ENCODE measurements around the gene PRCC. TPM values are rescaled to one million over a fixed set of nuclear protein-coding genes. Genes with fewer than 3 reads are reported as not detected.

The PRCC gene
- total and polyA plus RNA-seq, 2 of the 8 experiments (the other 6 are each of a cell fraction or from before 2014, with no cell fraction given), result 95.2 to 115 TPM

DNA sequence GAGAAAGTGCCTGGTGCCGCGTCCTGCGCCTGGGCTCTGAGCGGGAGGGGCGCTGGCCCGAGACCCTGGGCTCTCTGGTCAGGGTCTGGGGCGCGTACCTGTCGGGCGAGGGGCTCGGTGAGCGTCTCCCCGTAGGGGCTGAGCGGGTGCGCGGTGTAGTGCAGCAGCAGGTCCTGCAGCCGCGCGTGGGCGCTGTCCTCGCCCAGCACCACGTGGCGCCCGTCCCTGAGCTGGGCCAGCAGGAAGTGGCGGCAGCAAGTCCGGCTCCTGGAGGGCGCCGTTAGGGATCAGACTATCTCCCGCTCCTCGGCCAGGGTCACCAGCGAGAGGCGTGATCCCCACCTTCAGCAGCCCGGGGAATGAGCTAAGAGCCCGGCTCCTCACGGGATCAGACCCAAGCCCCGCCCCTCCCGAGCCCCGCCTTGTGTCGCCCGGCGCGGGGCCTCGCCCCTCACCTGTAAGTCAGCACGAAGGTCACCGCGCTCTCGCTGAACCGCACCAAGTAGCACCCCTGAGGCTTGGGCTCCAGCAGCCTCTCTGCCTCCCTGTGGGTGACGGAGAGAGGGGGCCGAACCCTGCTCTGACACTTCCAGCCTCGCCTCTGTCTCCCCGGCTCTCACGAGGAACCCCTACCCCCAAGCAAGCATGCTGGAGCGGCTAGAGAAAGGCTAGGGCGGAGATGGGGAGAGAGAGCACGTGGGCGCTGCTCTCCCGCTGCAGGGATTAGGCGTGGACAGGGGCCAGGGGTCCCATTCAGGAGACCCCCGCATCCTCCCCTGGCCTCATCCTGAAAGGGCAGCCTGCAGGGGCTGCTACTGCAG lies 46.6 kb downstream of the PRCC start:
- peak overlapping the region; percentile 77; the same call in 1 of the 2 replicates for H2BK12ac ChIP-seq (ENCODE audit: low read depth, low read length)
- 0 out of 2 replicates have a peak overlapping the region, but pooled peaks have one; percentile 36 for H2BK15ac ChIP-seq (ENCODE audit: low read length)
- 4% methylated on average over 46 of the region's 60 CpGs; no CpG with 5 or more reads in 1 of the 2 experiments for WGBS, 2 experiments (ENCODE audit: extremely low coverage in 1 of 2, insufficient coverage in 1 of 2, insufficient read length in 1 of 2, insufficient replicate concordance in 2 of 2, low coverage in 1 of 2, low lambda C conversion rate in 2 of 2, missing lambda C conversion rate in 1 of 2)
- H3K4me2 ChIP-seq (ENCODE audit: insufficient read depth in 1 of 2, low read depth in 2 of 2, low read length in 2 of 2), result peak overlapping the region; percentile 69 to 93
- H2BK5ac ChIP-seq (ENCODE audit: low read depth, low read length), result peak overlapping the region; percentile 77; the same call in 1 of the 2 replicates
- no peaks in the 10 kb centered on the region for H3K36me3 ChIP-seq (ENCODE audit: control insufficient read depth in 2 of 4, insufficient read depth in 4 of 4, low read length in 3 of 4)
- H2AFZ ChIP-seq (ENCODE audit: low read length), result 0 out of 2 replicates have a peak overlapping the region, but pooled peaks have one; percentile 78
- POLR2A ChIA-PET (ENCODE audit: partially characterized antibody), result interaction anchor here (0.7 to 2.0 kb wide), 10 partner anchors 9 to 113 kb away, joined by 3 to 7 read pairs (median 3); partner anchors contain the start of genes INSRR and METTL25B
- H3K56ac ChIP-seq (replicated peaks; ENCODE audit: insufficient read length, low read depth, low read length), result no peak overlapping the region
- H4K5ac ChIP-seq (ENCODE audit: insufficient read length, low read depth, low read length), result peak overlapping the region; percentile 32
- FAIRE-seq (no peak), DNase-seq (ENCODE audit: low read depth in 1 of 2, low spot score in 2 of 2) (peak; percentile 68 to 91)
- no peak overlapping the region for H2AK5ac ChIP-seq (ENCODE audit: low read depth, low read length)
- H4K20me1 ChIP-seq (replicated peaks in 1 of 2; ENCODE audit: control insufficient read depth in 1 of 2, insufficient read depth in 2 of 2, low read length in 2 of 2), result no peaks in the 10 kb centered on the region
- H4K8ac ChIP-seq (ENCODE audit: extremely low read depth, insufficient read depth, low read length), result peak overlapping the region; percentile 86; the same call in 1 of the 2 replicates
- H3K18ac ChIP-seq (ENCODE audit: extremely low read depth, low read length), result peak overlapping the region; percentile 95
- H3K27me3 ChIP-seq (replicated peaks in 1 of 4; ENCODE audit: control insufficient read depth in 3 of 4, extremely low read depth in 1 of 4, insufficient read depth in 3 of 4, low read length in 3 of 4), result peaks cover 1 to 48% (median 42%) of the 10 kb centered on the region in 4 experiments
- no peak overlapping the region for H3K27ac ChIP-seq (ENCODE audit: low read depth, low read length)
- no peaks in the 10 kb centered on the region for H3K9me3 ChIP-seq (ENCODE audit: insufficient read depth in 2 of 2, low read depth in 1 of 2, low read length in 1 of 2)
- H3K14ac ChIP-seq (ENCODE audit: insufficient read length), result no peak overlapping the region
- H3K9ac ChIP-seq (replicated peaks in 1 of 4; ENCODE audit: extremely low read depth in 1 of 4, low read depth in 3 of 4, low read length in 3 of 4), result peak overlapping the region in 2 of 4 experiments; percentile 34 to 38; a peak in 3 of 7 replicates
- peaks cover 2% of the 10 kb centered on the region; the same call in 1 of the 2 replicates for H3K23me2 ChIP-seq (ENCODE audit: low read depth, low read length)
- no peaks in the 10 kb centered on the region for H3K79me2 ChIP-seq (ENCODE audit: control insufficient read depth in 1 of 2, insufficient read depth in 2 of 2, low read length in 2 of 2)
- peak overlapping the region; percentile 3 to 55 (median 38) for H3K4me3 ChIP-seq (ENCODE audit: extremely low read depth in 1 of 4, insufficient read depth in 2 of 4, low read depth in 3 of 4, low read length in 4 of 4)
- H2BK20ac ChIP-seq (ENCODE audit: low read length), result peak overlapping the region; percentile 80; the same call in 1 of the 2 replicates
- peak overlapping the region; percentile 8 for H3K4ac ChIP-seq (replicated peaks; ENCODE audit: insufficient read length, low read depth, low read length)
- H2BK120ac ChIP-seq (replicated peaks; ENCODE audit: low read depth, low read length), result peak overlapping the region; percentile 61
- peaks cover 0 to 11% (median 5%) of the 10 kb centered on the region in 4 experiments; a peak in 6 of 7 replicates for H3K4me1 ChIP-seq (replicated peaks in 1 of 4; ENCODE audit: control insufficient read depth in 3 of 4, insufficient read depth in 4 of 4, low read length in 3 of 4)
- CTCF ChIA-PET (ENCODE audit: partially characterized antibody), result interaction anchor here (0.7 to 31.8 kb wide), 19 partner anchors 9 to 131 kb away, joined by 3 to 491 read pairs (median 4); partner anchors contain the start of genes INSRR and PEAR1
- peak overlapping the region; percentile 83 for H4K91ac ChIP-seq (replicated peaks; ENCODE audit: insufficient read length, low read length)
- H3K23ac ChIP-seq (ENCODE audit: insufficient read length), result no peak overlapping the region
- no peaks in the 10 kb centered on the region for H3K79me1 ChIP-seq (ENCODE audit: low read depth, low read length)
- no peak for TF ChIP-seq SIX5 (IDR thresholded peaks at IDR 0.05; ENCODE audit: low read depth, low read length)
- TF ChIP-seq MAX (IDR thresholded peaks at IDR 0.05), result peak; percentile 99
- TF ChIP-seq USF2 (IDR thresholded peaks at IDR 0.05; ENCODE audit: low read length), result peak; percentile 58
- TF ChIP-seq SP1 (IDR thresholded peaks at IDR 0.05; ENCODE audit: low read depth, low read length), result 0 out of 2 replicates have a peak, but pooled peaks have one; percentile 15
- TF ChIP-seq SRF (IDR thresholded peaks at IDR 0.05; ENCODE audit: low read depth, low read length), result no peak
- peak in 1 of 2 experiments; percentile 58; a peak in 1 of 4 replicates for TF ChIP-seq SIN3A (conservative IDR thresholded peaks at IDR 0.05 in 1 of 2, IDR thresholded peaks at IDR 0.05 in 1 of 2; ENCODE audit: low read depth in 1 of 2, low read length in 2 of 2)
- TF ChIP-seq BCL11A (IDR thresholded peaks at IDR 0.05; ENCODE audit: low read depth in 2 of 2, low read length in 2 of 2), result no peak
- TF ChIP-seq BRCA1 (IDR thresholded peaks at IDR 0.05; ENCODE audit: low read depth, low read length), result no peak
- TF ChIP-seq SUZ12 (IDR thresholded peaks at IDR 0.05; ENCODE audit: low read length), result peak; percentile 45; the same call in 1 of the 2 replicates
